Right atrium auricular region (tissue), 2 donors: ENCODE measurements around the gene ADCYAP1. TPM values are rescaled to one million over a fixed set of nuclear protein-coding genes. Genes with fewer than 3 reads are reported as not detected.

Experiments
- DNase-seq: peaks from one replicate; pipeline ENCODE4 v3.0.0-alpha.2; 2019; ENCODE audit warnings: low spot score
- H3K27ac ChIP-seq, 2 donors: fragments of 200-600 bp; sonication (generic); 1 replicate in 1 of 2; 2 replicates in 1 of 2; pipeline ENCODE4 v1.5.1; 2016 to 2019
- H3K27me3 ChIP-seq, 2 donors: fragments of 200-600 bp; sonication (generic); one replicate each; pipeline versions ENCODE4 v1.5.1 to v1.6.0; 2017 to 2019
- H3K36me3 ChIP-seq: fragments of 200-600 bp; sonication (generic); one replicate; pipeline ENCODE4 v1.5.1; 2016
- H3K4me1 ChIP-seq, 2 donors: fragments of 200-600 bp; sonication (generic); one replicate each; pipeline versions ENCODE4 v1.5.1 to v1.6.0; 2017 to 2019
- H3K4me3 ChIP-seq, 2 donors: fragments of 200-600 bp; sonication (generic); 1 replicate in 1 of 2; 2 replicates in 1 of 2; pipeline ENCODE4 v1.5.1; 2017 to 2019; ENCODE audit warnings: mild to moderate bottlenecking in 1 of 2, moderate library complexity in 1 of 2
- H3K9me3 ChIP-seq, 2 donors: fragments of 200-600 bp; sonication (generic); one replicate each; pipeline ENCODE4 v1.5.1; 2019
- total RNA-seq, 2 donors: library from RNA; depleted of rRNA; stranded (reverse); fragments of >200 nt; gene quantifications; one replicate each; pipeline ENCODE4 v1.1.0, GENCODE V29; 2016
- TF ChIP-seq, protein P1 (sequence below), 2 donors: fragments of 200-600 bp; sonication (generic); IDR thresholded peaks; one replicate each; pipeline ENCODE4 v1.5.1; 2019; ENCODE audit warnings: antibody characterized with exemption in 2 of 2

Gene ADCYAP1
- total RNA-seq, 2 donors from 2014 or later = 0.41 to 2.6 TPM

DNA sequence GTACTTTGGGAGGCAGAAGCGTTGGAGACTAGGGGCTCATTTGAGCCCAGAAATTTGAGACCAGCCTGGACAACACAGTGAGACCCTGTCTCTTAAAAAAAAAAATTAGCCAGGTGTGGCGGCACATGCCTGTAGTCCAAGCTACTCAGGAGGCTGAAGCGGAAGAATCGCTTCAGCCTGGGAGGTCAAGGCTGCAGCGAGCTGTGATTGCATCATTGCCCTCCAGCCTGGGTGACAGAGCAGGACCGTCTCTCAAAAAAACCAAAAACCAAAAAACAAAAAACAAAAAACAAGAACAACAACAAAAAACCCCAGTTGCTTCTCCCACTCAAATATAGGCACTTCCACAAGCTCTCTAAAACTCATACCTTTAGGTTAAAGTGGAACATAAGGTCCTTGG is 27.4 kb upstream of the ADCYAP1 start:
- H3K4me1 ChIP-seq = no peaks in the 10 kb centered on the region
- H3K9me3 ChIP-seq = peaks cover 0 to 3% of the 10 kb centered on the region in 2 donors
- no peaks in the 10 kb centered on the region for H3K27me3 ChIP-seq
- TF ChIP-seq, protein P1, sequence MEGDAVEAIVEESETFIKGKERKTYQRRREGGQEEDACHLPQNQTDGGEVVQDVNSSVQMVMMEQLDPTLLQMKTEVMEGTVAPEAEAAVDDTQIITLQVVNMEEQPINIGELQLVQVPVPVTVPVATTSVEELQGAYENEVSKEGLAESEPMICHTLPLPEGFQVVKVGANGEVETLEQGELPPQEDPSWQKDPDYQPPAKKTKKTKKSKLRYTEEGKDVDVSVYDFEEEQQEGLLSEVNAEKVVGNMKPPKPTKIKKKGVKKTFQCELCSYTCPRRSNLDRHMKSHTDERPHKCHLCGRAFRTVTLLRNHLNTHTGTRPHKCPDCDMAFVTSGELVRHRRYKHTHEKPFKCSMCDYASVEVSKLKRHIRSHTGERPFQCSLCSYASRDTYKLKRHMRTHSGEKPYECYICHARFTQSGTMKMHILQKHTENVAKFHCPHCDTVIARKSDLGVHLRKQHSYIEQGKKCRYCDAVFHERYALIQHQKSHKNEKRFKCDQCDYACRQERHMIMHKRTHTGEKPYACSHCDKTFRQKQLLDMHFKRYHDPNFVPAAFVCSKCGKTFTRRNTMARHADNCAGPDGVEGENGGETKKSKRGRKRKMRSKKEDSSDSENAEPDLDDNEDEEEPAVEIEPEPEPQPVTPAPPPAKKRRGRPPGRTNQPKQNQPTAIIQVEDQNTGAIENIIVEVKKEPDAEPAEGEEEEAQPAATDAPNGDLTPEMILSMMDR (IDR thresholded peaks at IDR 0.05) = no peak
- no peak overlapping the region for H3K27ac ChIP-seq
- H3K4me3 ChIP-seq = no peak overlapping the region
- no peak for DNase-seq
- no peaks in the 10 kb centered on the region for H3K36me3 ChIP-seq

DNA sequence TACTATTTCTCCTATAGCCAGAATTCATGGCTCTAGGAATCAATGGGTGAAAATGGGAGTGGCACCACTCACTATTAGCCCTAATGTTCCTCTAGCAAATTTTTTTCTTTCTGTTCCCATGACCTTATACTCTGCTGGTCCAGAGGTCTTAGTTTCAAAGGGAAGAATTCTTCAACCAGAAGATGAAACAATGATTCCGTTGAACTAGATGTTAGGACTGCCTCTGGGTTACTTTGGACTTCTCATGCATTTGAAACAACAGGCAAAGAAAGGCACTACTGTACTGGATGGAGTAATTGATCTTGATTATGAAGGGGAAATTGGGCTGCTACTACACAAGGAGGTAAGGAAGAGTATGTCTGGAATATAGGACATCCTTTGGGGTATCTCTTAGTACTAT is 18.6 kb upstream of the ADCYAP1 start:
- TF ChIP-seq, protein P1 (IDR thresholded peaks at IDR 0.05) = no peak
- no peak for DNase-seq
- no peaks in the 10 kb centered on the region for H3K9me3 ChIP-seq

DNA sequence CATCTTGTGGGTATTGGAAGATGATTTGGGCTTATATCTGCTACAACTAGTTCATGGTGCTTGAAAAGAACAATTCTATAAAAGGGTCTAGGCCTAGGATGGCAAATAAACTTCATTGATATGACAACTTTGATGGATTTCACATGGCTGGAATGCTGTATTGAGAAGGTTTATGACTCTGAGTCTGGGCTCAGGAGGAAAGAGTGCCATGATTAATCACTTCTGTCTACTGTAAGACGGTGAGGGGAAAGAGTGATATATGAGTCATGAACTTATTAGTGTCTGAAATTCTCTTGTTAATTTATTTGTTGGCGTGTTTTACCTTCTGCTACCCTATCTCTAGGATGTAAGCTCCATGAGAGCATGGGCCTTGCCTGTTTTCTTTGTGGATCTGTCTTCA is 17.0 kb upstream of the ADCYAP1 start:
- no peaks in the 10 kb centered on the region for H3K9me3 ChIP-seq
- H3K36me3 ChIP-seq = no peaks in the 10 kb centered on the region
- H3K4me1 ChIP-seq = no peaks in the 10 kb centered on the region
- no peak for DNase-seq
- H3K4me3 ChIP-seq = no peak overlapping the region
- TF ChIP-seq, protein P1 (IDR thresholded peaks at IDR 0.05) = no peak
- no peaks in the 10 kb centered on the region for H3K27me3 ChIP-seq
- no peak overlapping the region for H3K27ac ChIP-seq

More for the DNA sequence above, 18.6 kb upstream of the ADCYAP1 start:
- H3K27ac ChIP-seq = no peak overlapping the region
- no peaks in the 10 kb centered on the region for H3K36me3 ChIP-seq
- H3K4me1 ChIP-seq = no peaks in the 10 kb centered on the region
- H3K27me3 ChIP-seq = no peaks in the 10 kb centered on the region
- no peak overlapping the region for H3K4me3 ChIP-seq

DNA sequence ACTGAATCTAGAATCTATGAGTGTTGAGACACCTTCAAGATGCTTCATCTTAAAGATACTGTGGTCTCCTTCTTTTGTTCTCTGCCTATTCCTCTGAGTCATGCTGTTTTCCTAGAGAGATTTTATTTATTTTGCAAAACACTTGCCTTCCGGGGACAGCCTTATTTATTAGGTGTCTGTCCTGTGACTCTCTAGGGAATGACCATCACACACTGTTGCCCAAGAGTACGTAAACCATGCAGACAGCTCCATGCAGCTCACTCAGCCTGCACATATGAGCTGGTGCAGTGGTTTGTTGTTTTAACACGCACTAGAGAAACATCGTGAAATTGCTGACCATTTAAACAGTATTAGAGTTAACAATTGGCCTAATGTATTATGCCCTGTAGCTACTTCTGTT is 12.4 kb upstream of the ADCYAP1 start:
- TF ChIP-seq, protein P1 (IDR thresholded peaks at IDR 0.05) = no peak
- no peaks in the 10 kb centered on the region for H3K27me3 ChIP-seq
- no peaks in the 10 kb centered on the region for H3K4me1 ChIP-seq

DNA sequence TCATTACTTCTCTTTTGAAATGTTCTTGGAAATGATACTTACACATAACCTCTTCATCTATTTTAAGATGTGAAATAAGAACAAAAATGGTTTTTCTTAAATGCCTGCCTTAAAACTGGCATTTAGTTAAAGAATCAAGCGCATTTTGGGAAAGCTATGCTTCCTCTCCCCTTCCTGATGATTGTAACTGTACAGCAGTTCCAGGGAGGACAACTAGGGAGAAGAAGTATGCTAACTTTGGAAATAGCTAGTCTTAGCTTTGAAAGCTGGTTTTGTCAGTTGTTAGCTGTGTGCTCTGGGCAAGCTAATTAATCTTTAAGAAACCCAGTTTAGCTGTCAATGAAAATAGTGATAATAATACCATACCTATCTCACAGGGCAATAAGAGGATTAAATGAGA is 8.4 kb upstream of the ADCYAP1 start:
- Histone ChIP-seq H3K27me3 (no peaks in the 10 kb centered on the region), H3K36me3 (no peaks in the 10 kb centered on the region), H3K4me3 (no peak overlapping the region), H3K4me1 (no peaks in the 10 kb centered on the region), H3K9me3 (no peaks in the 10 kb centered on the region), H3K27ac (no peak overlapping the region)
- DNase-seq = no peak
- TF ChIP-seq, protein P1 (IDR thresholded peaks at IDR 0.05) = no peak

More for the DNA sequence above, 12.4 kb upstream of the ADCYAP1 start:
- H3K4me3 ChIP-seq = no peak overlapping the region
- H3K27ac ChIP-seq = no peak overlapping the region
- no peaks in the 10 kb centered on the region for H3K36me3 ChIP-seq
- H3K9me3 ChIP-seq = no peaks in the 10 kb centered on the region
- DNase-seq = no peak

DNA sequence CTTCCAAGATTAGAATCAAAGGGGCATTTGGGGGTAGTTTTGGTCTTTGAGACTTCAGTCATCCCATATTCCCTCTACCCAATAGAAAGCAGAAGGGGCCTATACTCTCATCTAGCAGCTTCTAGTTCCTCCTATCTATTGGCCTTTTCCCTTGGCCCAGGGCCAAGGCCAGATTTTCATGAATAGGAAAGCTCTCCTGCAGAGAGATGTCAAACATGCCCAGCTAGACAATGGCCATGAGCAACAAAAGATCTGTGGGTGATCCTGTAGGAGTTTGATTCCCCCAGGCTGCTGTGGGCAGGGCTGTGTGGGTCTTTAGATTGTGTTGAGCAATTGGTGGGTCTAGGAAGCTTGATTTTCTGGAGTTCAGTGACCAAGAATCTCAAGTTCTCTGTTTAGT is 2.9 kb upstream of the ADCYAP1 start:
- H3K4me3 ChIP-seq = no peak overlapping the region
- DNase-seq = no peak
- no peaks in the 10 kb centered on the region for H3K36me3 ChIP-seq
- TF ChIP-seq, protein P1 (IDR thresholded peaks at IDR 0.05) = no peak
- H3K4me1 ChIP-seq = peaks cover 0 to 24% of the 10 kb centered on the region in 2 donors
- no peaks in the 10 kb centered on the region for H3K9me3 ChIP-seq
- no peak overlapping the region for H3K27ac ChIP-seq
- H3K27me3 ChIP-seq = peaks cover 14 to 18% of the 10 kb centered on the region in 2 donors
